ENCODE data around the gene DDX10. TPM values are rescaled to one million over a fixed set of nuclear protein-coding genes. Genes with fewer than 3 reads are reported as not detected.
"Not testable (repeated sequence)": the region's sequence is repeated elsewhere in the genome, so short reads cannot be mapped to it uniquely, and the experiment has no call there.

The DDX10 gene
- polyA plus RNA-seq, 4 donors = 30.6 to 94.6 (median 73.9) TPM

DNA sequence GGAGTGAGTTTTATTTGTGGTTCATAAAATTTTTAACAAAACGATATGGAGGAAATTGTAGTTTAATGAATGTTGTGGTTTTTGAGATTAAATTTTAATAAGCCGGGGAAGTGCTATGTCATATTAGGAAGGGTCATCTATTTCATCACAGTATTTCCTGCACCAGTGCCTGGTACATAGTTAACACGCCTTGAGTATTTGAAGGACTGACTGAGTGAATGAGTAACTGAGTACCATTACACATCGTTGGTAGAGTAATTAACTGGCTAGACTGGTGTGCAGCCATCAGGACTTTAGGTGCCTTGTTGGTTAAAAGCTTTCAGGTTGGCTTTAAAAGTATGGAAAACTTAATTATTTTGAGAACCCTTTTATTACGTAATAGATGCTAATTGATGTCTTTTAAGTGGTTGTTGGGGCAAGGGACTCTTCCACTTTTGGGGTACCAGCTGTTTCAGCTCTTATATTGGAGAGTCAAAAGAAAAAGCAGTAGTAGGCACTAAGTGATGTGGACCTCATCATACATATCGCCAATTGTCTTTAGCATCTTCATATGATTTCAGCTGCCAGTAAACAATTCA, 101.8 kb downstream of the DDX10 start:
- DNase-seq (ENCODE audit: low read depth in 4 of 4, low spot score in 3 of 4) = no peak

DNA sequence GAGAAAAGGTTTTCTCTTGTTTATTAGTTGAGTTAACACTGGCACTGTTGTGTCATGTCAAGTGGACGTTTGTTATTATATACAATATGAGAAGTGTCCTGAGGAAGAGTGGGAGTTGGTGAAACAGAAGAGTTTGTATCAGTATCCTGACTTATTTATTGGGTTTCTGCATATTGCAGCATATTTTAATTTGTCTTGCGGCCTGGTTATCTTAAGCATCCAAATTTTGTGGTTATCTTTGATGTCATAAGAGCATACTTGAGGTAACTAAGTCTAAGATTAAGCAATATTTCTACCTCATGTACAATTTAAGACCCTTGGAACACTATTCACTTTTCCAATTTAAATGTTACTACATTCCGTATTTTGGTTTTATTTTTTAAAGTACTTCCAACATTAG, 103.5 kb downstream of the DDX10 start:
- no peak for DNase-seq (ENCODE audit: low read depth in 4 of 4, low spot score in 3 of 4)

- DNase-seq (ENCODE audit: low read depth in 4 of 4, low spot score in 3 of 4) = no peak
Measured at GRCh38 chr11:108768964-108769363, 104.1 kb downstream of the DDX10 start.

- no peak for DNase-seq (ENCODE audit: low read depth in 4 of 4, low spot score in 3 of 4)
Measured at GRCh38 chr11:108774037-108774730, 109.3 kb downstream of the DDX10 start.

- no peak for DNase-seq (ENCODE audit: low read depth in 4 of 4, low spot score in 3 of 4)
Measured at GRCh38 chr11:108775324-108775723, 110.5 kb downstream of the DDX10 start.

DNA sequence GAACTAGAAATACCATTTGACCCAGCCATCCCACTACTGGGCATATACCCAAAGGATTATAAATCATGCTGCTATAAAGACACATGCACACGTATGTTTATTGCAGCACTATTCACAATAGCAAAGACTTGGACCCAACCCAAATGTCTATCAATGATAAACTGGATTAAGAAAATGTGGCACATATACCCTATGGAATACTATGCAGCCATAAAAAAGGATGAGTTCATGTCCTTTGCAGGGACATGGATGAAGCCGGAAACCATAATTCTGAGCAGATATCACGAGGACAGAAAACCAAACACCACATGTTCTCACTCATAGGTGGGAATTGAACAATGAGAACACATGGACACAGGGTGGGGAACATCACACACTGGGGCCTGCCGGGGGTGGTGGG, 114.3 kb downstream of the DDX10 start:
- not testable (repeated sequence) for DNase-seq (ENCODE audit: low read depth in 4 of 4, low spot score in 3 of 4)

GRCh38 chr11:108780119-108780518, 115.2 kb downstream of the DDX10 start:
- no peak for DNase-seq (ENCODE audit: low read depth in 4 of 4, low spot score in 3 of 4)

DNA sequence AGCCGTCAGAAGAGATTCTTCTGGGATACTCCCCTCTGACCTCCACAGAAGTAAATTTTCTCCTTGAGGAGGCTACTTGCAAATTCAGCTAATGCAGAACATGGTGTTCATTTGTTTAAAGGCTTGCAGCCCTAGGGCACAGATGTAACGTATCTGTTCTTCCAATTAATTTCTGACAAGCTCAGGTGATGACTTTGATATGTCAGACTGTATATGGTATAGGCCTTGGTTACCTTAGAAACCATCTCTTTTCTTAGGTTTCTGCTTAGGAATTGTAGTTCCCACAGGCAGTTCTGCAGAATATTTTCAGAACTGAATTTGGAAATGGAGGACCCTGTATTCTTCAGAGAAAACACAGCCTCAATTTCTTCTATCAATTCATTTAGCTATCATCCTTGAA, 117.1 kb downstream of the DDX10 start:
- DNase-seq (ENCODE audit: low read depth in 4 of 4, low spot score in 3 of 4) = no peak

- DNase-seq (ENCODE audit: low read depth in 4 of 4, low spot score in 3 of 4) = no peak
Measured at GRCh38 chr11:108786281-108786990, 121.6 kb downstream of the DDX10 start.

GRCh38 chr11:108787105-108787504, 122.2 kb downstream of the DDX10 start:
- no peak for DNase-seq (ENCODE audit: low read depth in 4 of 4, low spot score in 3 of 4)

GRCh38 chr11:108788565-108789199, 123.8 kb downstream of the DDX10 start:
- DNase-seq (ENCODE audit: low read depth in 4 of 4, low spot score in 3 of 4) = no peak

- no peak for DNase-seq (ENCODE audit: low read depth in 4 of 4, low spot score in 3 of 4)
Measured at GRCh38 chr11:108790501-108791299, 125.8 kb downstream of the DDX10 start.

GRCh38 chr11:108793138-108793537, 128.3 kb downstream of the DDX10 start:
- DNase-seq (ENCODE audit: low read depth in 4 of 4, low spot score in 3 of 4) = no peak

GRCh38 chr11:108793611-108794010, 128.7 kb downstream of the DDX10 start:
- no peak for DNase-seq (ENCODE audit: low read depth in 4 of 4, low spot score in 3 of 4)

DNA sequence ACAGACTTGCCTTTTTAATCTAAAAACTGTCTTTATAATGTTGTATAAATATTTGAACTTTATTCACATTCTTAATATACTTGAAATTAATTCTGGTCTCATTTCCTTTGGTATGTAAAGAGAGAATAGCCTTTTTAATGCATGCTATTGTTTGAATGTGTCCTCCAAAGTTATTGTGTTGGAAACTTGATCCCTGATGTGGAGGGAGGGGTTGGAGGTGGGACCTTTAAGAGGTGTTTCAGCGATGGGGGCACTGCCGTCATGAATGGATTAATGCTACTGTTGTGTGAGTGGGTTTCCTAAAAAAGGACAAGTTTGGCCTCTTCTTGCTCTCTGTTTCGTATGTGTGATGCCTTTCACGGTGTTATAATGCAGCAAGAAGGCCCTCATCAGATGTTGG, 131.7 kb downstream of the DDX10 start:
- no peak for DNase-seq (ENCODE audit: low read depth in 4 of 4, low spot score in 3 of 4)

GRCh38 chr11:108797578-108798100, 132.8 kb downstream of the DDX10 start:
- no peak for DNase-seq (ENCODE audit: low read depth in 4 of 4, low spot score in 3 of 4)

- no peak for DNase-seq (ENCODE audit: low read depth in 4 of 4, low spot score in 3 of 4)
Measured at GRCh38 chr11:108802492-108802891, 137.6 kb downstream of the DDX10 start.

GRCh38 chr11:108803776-108804175, 138.9 kb downstream of the DDX10 start:
- DNase-seq (ENCODE audit: low read depth in 4 of 4, low spot score in 3 of 4) = no peak

GRCh38 chr11:108804511-108804910, 139.6 kb downstream of the DDX10 start:
- DNase-seq (ENCODE audit: low read depth in 4 of 4, low spot score in 3 of 4) = no peak

DNA sequence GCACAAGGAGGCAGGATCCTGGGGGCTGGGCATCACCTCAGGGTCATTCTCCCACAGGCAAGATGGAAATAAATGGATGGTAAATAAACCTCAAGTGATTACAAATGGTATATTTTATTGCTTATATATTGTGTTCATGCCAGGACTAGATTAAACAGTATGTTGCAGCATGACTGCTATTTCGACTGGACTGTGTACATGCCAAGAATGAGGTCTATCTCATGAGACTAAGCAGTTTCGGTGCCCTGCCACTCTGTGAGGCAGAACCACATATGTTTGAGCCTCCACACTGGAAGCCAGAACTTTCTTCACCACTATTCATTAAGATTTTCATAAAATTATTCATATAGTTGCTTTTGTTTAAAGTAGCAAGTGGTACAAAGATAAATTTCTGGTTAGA, 140.2 kb downstream of the DDX10 start:
- no peak for DNase-seq (ENCODE audit: low read depth in 4 of 4, low spot score in 3 of 4)

Measured in left renal pelvis (tissue), 4 donors.